HG03095 (cell line): ENCODE data around the gene ARF1.

ENCODE experiments used
- ATAC-seq: cut with Tn5 transposase; IDR thresholded peaks from one replicate; pipeline ENCODE4 v1.9.1; 2021; ENCODE audit warnings: moderate library complexity; ENCODE audit not compliant: unreplicated experiment

ARF1 gene

DNA sequence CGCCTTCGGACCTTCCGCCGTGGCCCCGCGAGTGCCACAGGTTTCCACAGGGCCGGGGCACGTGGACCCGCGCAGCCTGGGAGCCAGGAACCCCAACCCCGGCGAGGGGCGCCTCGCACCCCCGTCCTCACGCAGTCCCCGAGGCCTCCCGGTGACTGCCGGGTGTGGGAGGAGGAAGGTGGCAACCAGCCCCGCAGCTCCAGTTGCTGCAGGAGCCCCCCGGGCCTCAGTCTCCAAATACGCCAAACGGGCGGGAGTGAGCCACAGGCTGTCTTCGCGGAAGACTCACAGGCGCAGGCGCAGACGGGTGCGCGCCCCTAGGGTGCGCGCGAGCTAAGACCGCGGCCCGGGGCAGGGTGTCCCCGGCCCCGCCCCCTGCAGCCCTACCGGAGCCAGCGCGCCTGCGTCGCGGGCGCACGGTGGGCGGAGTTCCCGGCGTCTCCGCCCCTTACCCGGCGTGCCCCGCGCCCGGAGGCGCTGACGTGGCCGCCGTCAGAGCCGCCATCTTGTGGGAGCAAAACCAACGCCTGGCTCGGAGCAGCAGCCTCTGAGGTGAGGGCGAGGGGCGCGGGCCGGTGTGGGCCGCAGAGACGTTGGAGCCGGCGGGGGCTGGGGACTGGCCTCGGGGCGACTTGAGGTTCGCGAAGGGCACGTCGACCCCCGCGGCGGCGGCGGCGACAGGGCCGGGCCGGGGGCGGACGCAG, at the start of gene ARF1:
ARF1 (plus strand) TSS at position 495 of the 704 bp plus-strand sequence. CDS start 14,407 bp downstream, outside the sequence.
- ATAC-seq, result peak; percentile 75

DNA sequence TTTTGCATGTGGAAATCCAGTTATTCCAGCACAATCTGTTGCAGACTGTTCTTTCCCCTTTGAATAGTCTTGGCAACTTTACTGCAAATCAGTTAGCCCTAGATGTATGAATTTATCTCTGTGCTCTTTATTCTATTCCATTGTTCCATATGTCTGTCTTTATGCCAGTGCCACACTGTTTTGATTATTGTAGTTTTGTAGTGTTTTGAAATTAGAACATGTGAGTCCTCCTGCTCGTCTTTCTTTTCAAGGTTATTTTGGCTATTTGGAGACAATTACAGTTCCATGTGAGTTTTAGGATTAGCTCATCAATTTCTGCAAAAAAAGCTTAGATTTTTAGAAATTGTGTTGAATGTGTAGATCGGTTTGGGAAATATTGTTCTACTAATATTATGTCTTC, 49.1 kb upstream of the ARF1 start:
- no peak for ATAC-seq

DNA sequence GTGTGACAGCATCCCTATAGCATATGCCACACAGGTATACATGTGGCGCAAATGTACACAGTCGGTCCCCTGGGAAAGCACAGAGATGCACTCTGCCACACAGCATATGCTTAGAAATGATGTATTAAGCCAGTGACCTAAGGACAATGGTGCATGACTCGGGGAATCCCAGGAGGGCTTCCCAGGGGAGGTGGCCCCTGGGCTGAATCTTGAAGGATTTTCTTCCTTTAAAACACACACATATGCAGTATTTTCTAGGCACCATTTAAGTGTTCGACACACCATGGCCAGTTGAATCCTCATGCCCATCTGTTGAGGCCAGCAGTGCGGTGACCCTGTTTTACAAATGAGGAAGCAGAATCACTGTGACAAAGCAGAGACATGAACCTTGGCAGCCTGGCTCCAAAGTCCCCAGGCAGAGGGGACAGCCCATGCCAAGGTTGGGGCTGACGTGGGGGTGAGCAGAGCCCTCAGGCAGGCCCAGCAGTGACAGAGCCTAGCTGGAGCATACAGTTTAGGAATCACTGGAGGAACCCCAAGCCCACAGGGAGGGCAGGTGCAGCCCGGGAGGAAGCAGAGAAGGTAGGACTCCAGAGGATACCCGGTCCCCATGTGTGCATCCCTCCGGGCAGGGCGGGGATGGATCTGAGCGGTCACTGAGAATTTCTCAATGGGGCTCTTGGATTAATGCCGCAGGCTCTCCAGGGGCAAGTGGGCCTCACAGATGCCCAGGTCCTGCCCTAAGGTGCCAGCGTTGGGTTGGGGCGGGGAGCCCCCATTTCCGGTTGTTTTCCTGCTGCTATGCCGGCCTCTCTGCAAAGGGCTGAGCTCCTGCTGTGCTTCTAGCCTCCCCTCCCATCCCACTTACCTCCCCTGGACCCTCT, 47.3 kb upstream of the ARF1 start:
- no peak for ATAC-seq

DNA sequence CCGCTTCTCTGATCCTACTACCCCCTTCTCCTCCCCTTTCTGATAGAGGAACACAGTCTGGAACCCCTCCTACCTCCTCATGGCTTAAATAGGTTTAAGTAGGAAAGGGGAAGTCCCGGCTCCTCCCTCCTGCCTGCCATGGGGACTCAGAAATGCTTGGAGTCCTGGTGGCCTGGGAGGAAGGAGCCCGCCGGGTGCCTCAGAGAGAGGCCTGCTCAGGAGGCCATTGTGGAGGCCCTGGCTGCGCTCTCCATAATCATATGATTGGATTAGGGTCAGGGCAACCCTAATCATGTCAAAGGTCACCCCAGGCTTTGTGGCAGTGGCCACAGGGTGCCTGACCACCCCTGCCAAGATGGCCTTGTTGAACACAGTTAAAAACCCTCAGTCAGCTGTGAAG, 46.7 kb upstream of the ARF1 start:
- no peak for ATAC-seq

DNA sequence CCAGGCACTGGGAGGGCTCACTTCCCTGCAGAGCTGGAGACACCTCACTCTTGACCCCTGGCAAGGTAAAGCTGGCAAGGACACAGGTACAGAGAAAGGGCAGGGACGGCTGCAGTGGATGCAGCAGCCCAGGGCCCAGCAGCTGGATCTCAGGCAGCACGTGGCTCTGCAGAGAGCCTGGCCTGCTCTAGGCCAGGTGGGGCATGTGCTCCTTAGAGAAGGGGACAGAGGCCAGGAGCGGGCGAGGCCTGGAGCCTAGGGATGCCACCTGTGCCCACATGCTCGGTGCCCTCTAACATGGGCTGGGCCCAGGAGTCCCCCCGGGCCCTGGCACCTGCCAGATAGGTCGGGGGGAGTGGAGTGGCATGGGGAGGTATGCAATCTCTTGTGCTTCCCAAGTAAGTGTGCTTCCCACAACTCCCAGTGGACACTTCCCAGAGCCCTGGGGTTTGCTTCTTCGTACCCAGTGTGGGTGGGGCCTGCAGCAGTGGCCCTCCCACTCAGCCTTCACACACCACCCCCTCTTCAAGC, 45.7 kb upstream of the ARF1 start:
- no peak for ATAC-seq

DNA sequence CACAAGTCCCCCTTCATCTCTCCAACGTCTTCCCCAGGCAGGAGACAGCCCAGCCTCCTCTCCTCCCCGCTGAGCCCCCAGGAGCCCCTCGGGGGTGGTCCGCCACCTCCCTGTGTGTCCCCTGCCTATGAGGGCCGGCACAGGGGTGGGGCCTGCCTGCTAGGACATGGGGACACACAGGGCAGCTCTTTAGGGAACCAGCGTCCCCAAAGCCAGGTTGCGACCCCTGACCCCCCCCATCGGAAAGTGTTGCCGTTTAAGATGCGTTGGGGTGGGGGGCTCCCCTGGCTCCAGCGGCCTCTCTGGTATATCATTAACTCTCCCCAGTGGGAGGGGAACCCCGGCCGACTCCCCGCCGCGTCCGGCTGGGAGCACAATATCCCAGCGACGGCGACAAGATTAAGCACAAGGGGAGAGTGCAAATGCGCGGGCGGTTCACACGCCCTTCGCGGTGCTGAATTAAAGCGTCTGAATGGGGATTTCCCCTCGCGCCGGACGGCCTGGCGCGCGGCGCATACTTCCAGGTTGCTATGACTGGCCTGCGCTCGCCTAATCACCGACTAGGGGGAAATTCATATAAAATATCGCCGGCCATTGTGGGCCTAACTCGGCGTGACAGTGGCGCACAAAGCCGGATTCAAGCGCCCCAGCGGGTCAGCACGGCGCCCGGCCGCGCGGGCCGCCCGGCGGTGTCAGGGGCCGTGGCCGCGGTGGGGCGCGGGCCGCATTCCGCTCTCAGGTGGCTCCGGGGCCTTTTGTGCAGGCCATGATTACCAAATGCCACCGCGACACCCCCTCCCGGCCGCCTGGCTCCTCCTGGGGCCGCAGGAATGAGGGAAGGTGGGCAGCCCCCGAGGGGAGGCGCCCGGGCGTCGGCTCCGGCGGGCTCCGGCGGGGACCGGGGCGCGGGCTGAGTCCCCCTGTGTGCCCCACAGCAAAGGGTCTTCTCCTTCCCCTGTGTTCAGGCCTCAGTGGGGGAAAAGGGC, 44.8 kb upstream of the ARF1 start:
- peak; percentile 92 for ATAC-seq

DNA sequence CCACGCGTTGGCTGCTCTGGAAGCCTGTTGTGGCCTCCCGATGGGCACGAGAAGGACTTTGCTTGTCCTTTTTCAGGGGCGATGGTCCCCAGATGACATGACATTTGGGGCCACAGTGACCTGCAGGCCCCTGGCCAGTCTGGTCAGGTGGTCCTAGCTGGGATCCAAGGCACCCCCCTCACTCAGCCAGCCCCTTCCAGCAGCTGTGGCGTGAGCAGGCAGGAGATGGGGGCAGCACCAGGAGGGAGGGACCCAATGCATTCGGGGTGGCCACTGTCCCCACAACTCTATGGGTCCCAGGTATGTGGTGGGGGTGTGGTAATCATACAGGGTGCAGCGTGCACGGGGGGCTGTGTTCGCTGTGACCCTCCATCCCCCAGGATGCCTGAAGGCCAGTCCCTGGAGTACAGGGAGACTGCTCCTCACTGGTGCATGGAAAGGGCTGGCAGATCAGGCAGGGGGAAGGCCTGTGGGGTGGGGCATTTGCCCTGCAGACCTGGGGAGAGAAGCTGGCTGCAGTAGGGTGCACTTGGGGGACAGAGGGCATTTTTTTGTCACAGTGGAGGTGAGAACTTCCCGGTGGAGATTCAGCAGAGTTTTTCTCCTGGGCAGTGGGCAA, 44.0 kb upstream of the ARF1 start:
- ATAC-seq, result no peak

DNA sequence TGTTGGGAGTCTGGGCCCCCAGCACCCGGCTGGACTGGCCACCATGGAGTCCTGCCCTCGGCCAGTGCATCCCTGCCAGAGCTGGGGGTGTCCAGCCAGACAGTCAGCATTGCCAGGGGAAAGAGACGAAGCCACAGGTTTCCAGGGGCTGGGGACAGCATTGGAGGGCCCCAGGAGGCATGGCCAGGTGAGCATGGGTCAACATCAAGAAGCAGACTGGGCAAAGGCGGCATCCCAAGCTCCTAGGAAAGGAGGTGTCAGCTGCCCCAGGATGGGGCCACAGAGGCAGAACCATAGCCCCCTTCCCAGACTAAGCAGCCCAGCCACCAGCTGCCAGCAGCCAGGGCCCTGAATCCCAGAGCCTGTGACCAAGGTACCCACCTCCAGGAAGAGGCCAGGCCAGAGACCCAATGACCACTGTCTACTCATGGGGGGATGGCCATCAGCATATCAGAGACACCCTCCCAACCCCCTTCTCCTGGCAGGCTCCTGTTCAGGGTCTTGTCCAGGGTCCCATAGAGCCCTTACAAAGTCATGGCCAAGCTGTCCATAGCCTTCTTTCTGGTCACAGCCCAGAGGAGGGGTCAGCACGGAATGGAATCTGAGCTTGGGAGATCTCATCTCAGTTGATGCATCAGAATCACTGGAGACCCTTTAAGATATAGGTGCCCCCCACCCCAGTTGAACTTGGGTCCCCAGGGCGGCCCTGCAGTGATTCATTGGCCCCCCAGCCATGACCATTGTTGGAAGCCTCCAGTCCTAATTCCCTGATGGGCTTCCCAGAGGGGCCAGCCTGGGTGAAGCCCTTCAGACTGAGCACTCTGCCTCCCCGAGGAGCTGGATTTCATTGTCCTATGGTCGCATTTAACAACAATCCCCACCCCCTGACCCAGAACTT, 43.3 kb upstream of the ARF1 start:
- ATAC-seq, result no peak

DNA sequence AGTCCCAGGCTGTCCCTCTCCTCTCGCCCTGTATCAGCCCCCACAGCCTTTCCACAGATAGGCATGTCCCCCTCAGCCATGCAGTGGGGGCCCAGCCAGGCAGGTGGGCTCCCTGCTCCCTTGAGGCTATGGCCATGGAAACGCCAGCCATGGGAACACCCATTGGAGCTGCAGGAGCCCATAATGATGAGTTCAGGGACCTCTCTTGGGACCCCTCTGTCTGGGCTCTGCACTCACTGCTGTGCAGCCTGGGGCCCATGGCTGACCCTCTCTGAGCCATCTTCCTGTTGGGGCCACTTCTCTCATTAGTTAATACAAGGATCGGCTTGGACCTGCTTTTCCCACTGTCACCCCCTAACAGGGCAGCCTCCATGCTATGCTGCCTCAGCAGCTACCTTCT, 42.5 kb upstream of the ARF1 start:
- no peak for ATAC-seq

DNA sequence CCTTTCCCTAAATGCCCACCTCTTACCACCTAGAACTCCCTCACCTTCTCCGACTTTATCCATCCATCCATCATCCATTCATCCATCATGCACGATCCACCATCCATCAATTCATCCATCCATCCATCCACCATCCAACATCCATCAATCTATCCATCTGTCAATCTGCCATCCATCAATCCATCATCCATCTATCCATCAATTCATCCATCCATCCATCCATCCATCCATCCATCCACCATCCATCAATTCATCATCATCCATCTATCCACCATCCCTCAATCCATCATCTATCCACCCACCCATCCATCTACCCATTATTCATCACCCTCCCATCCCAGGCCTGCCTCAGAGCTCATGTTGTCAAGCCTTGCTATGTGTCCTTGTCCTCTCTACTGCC, 41.2 kb upstream of the ARF1 start:
- ATAC-seq, result no peak

DNA sequence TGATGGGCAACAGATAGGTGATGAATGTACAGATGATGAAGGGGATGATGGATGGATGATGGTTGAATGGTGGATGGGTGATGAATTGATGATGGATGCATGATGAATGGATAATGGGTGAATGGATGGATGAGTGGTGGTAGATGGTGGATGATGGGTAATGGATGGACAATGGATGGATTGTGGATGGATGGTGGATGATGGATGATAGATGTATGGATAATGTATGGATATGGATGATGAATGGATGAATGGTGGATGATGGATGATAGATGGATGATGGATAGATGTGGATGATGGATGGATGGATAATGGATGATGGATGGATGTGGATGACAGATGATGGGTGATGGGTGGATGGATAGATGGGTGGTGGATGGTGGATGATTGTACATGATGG, 40.0 kb upstream of the ARF1 start:
- no peak for ATAC-seq

DNA sequence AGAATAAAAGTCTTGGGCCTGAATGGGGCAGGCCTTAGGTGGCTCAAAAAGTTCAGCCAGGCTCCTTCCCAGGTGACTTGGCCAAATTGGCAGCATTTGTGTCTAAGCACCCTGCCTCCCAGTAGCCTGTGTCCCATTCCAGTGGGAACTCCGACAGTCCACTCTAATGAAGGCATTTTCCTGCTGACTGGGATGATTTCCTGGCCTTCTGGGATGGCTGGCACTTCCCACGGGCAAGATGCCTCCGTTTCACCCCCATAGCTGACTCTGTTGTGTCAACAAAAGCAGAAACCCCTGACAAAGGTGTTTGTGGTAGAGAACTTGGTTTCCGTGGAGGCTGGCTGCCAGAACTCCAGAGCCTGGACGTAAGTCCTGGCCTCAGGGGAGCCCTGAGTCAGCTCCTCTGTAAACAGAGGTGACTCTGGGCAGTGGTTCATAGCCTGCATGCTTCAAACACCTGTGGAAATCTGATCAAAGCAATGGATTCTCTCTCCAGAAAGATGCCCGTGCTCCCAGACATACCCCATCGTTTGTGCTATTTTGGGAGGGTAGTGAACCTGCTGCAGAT, 39.1 kb upstream of the ARF1 start:
- ATAC-seq, result no peak

DNA sequence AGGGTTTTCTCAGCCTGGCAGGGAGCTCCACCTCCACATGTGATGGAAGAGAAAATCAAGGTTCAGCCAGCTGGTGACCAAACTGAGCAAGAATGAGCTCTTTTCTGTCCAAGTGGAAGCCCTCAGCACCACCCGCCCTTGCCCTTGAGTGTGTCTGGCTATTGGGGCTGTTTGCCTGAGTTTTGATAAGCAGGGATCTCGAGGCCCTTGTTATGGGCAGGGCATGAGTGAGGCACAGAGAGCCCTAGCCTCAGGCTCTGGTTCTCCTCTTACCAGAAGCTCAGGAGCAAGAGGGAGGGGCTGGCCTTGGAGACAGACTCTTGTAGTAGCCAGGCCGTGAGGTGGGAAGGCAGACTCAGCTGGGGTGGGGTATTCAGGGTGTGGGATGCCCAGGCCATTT, 37.5 kb upstream of the ARF1 start:
- no peak for ATAC-seq

DNA sequence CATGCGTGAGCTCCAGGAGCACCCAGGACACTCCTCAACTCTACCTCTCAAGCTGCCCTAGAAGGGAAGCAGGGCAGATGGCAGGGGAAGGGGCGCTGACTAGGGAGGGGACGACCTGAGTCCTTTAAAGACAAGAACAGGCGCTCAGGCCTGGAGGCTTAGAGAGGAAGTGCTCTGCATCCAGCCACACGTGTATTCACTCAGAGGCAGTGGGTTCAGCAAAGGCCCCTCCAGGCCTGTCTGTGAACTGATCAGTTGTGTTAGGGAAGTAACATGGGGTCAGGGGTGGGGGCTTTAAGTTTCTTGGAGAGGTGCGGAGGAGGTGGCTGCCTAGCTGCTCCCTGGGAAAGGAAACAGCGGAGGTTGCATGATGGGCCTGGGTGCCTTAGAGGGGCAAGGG, 37.1 kb upstream of the ARF1 start:
- no peak for ATAC-seq

DNA sequence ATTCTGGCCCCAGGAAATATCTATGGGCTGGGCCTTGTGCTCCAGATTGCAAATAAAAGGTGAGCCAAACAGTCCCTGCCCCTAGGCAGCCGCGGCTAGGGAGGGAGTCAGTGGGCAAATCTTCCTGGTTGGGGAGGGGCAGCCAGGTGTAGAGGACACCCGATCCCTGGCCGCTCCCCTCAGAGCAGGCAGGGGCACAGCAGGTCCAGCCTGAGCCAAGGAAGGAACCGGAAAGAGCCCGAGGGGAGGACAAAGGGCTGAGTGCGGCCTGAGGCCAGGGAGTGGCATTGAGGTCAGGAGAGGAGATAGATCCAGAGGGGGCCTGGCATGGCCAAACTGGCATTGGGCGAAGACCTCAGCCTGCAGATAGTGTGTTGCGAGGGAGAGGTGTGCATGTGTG, 36.6 kb upstream of the ARF1 start:
- no peak for ATAC-seq

DNA sequence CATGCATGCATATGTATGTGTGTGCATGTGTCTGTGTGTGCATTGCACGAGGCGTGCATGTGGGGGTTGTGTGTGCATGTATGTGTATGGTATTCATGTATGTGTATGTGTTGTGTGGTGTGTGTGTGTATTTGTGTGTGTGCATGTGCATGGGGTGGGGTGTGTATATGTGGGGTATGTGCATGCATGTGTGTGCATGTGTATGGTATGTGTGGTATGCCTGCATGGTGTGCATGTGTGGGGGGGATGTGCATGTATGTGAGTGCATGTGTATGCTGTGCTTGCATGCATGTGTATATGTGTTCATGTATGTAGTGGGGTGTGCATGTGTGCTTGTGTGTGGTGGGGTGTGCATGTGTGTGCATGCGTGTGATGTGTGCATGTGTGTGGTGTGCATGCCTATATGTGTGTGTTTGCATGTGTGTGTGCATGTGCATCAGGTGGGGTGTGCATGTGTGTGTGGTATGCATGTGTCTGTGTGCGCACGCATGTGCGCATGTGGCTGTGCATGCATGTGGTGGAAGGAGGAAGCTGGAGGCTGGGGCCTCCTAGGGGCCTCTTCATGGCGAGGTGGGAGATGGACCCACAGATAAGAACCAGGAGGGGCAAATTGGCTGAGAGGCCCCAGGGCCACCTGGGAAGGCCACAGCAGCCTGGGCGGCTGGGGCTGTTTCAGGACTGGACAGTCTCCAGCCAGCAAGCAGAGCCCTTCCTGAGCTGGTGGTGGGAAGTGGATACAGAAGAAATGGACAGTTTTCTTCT, 35.9 kb upstream of the ARF1 start:
- ATAC-seq, result no peak

DNA sequence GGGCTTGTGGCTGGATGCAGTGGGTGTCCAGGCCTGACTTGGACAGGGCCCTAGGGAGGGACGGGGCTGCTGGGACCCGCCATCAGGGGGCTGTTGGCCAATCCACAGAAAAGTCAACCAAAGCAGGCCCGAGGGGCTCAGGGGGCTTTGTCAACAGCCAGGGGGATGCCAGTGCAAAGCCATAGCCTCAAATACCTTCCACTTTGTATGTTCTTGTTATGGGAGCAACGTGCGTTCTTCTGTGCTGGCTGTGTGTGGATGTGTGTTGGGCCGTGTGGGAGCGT, 35.4 kb upstream of the ARF1 start:
- ATAC-seq, result no peak

DNA sequence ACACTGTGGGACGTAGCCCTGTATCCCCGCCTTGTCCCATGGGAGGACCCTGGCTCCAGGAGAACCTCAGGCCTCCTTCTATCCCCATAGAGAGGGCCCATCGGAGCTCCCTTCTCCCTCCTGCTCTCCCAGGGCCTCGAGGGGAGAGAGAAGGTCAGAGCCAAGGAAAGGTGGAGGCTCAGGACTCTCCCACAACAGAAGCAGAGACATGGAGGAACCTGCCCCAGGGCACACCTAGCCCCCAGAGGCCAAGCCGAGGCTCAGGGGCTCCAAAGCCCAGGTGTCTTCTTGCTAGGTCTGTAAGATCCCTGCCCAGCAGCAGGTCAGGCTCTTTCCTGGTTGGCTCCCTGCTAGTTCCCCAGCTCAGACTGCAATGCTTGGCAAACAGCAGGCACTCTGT, 34.4 kb upstream of the ARF1 start:
- no peak for ATAC-seq
